Endothelial cell of umbilical vein (primary cell): ENCODE measurements around the gene THSD4. TPM values are rescaled to one million over a fixed set of nuclear protein-coding genes. Genes with fewer than 3 reads are reported as not detected.

ENCODE experiments used
- BruUV-seq: library from RNA; stranded (reverse); fragments of 400-500 nt; replicated peaks from 2 replicates; lab custom pipeline; 2021; lab: Mats Ljungman, UMichigan
- CTCF ChIA-PET: fragments of 300-600, 350-600 bp; sonication (Branson Sonifier 250); formaldehyde crosslinking; loops from one replicate; lab custom pipeline; 2021; ENCODE audit warnings: antibody characterized with exemption, inconsistent platforms; lab: Charles Lee
- POLR2A ChIA-PET: fragments of 300-600, 350-600 bp; sonication (Branson Sonifier 250); formaldehyde crosslinking; loops from one replicate; lab custom pipeline; 2021; ENCODE audit warnings: antibody characterized with exemption, inconsistent platforms; lab: Charles Lee
- DNase-seq: peaks from one replicate; pipeline ENCODE4 v3.0.0-alpha.2; 2011; ENCODE audit warnings: low read depth, low spot score
- FAIRE-seq: peaks from 2 replicates; lab custom pipeline; 2011; peaks lifted over from hg19 to GRCh38; lab: Jason Lieb, UNC
- H2AFZ ChIP-seq: 2 replicates; pipeline ENCODE4 v1.6.0; 2012; ENCODE audit warnings: low read depth, low read length, control low read depth, inconsistent platforms
- H3K27ac ChIP-seq: 2 replicates; pipeline ENCODE4 v1.5.1; 2011; ENCODE audit warnings: low read depth, mild to moderate bottlenecking, control low read depth, low read length, moderate library complexity; ENCODE audit not compliant: insufficient read depth
- H3K27me3 ChIP-seq, 2 experiments: 2 replicates each; pipeline versions ENCODE4 v1.6.0 to v1.6.1; 2011; ENCODE audit warnings: low read length in 2 of 2, mixed read lengths in 1 of 2; ENCODE audit not compliant: control insufficient read depth in 2 of 2, insufficient read depth in 2 of 2
- H3K36me3 ChIP-seq, 2 experiments: 2 replicates in 1 of 2; 3 replicates in 1 of 2; pipeline ENCODE4 v1.5.1; 2011; ENCODE audit warnings: low read length in 2 of 2, mild to moderate bottlenecking in 1 of 2, moderate library complexity in 1 of 2; ENCODE audit not compliant: control insufficient read depth in 2 of 2, insufficient read depth in 2 of 2; ENCODE audit errors: extremely low read depth in 1 of 2
- H3K4me1 ChIP-seq: 3 replicates; pipeline ENCODE4 v1.5.1; 2011; ENCODE audit warnings: mild to moderate bottlenecking, low read length; ENCODE audit not compliant: control insufficient read depth, insufficient read depth; ENCODE audit errors: extremely low read depth
- H3K4me2 ChIP-seq: 2 replicates; pipeline ENCODE4 v1.6.1; 2011; ENCODE audit warnings: low read length, control low read depth, mixed read lengths; ENCODE audit not compliant: insufficient read depth
- H3K4me3 ChIP-seq, 3 experiments: fragments of 200-600 bp in 1 of 3; sonication (generic), shearing (Covaris generic) in 1 of 3; replicated peaks in 1 of 3; 2 replicates each; pipeline ENCODE4 v1.5.1; 2011 to 2016; ENCODE audit warnings: control low read depth in 3 of 3, low read length in 3 of 3, mild to moderate bottlenecking in 2 of 3, inconsistent platforms in 1 of 3, low read depth in 1 of 3, moderate library complexity in 1 of 3; ENCODE audit not compliant: insufficient read depth in 1 of 3
- H3K79me2 ChIP-seq: 2 replicates; pipeline ENCODE4 v1.6.0; 2012; ENCODE audit warnings: low read length, inconsistent platforms; ENCODE audit not compliant: control insufficient read depth, insufficient read depth
- H3K9ac ChIP-seq: replicated peaks from 2 replicates; pipeline ENCODE3; 2011; ENCODE audit warnings: low read length, control low read depth; ENCODE audit not compliant: insufficient read depth; ENCODE audit errors: extremely low read depth
- H3K9me1 ChIP-seq: replicated peaks from 3 replicates; pipeline ENCODE4 v1.6.0; 2011; ENCODE audit warnings: mild to moderate bottlenecking, low read length; ENCODE audit not compliant: control insufficient read depth, insufficient read depth; ENCODE audit errors: extremely low read depth
- H3K9me3 ChIP-seq: replicated peaks from 2 replicates; pipeline ENCODE4 v1.5.1; 2012; ENCODE audit warnings: low read length, inconsistent platforms; ENCODE audit not compliant: control insufficient read depth, insufficient read depth
- H4K20me1 ChIP-seq: replicated peaks from 2 replicates; pipeline ENCODE3; 2011; ENCODE audit warnings: mild to moderate bottlenecking, low read length; ENCODE audit not compliant: control insufficient read depth, insufficient read depth; ENCODE audit errors: extremely low read depth
- EZH2 ChIP-seq: IDR thresholded peaks from 2 replicates; pipeline ENCODE4 v1.6.1; 2012; ENCODE audit warnings: borderline replicate concordance, low read depth, mild to moderate bottlenecking, moderate library complexity, low read length, inconsistent platforms; ENCODE audit not compliant: severe bottlenecking
- FOS ChIP-seq: IDR thresholded peaks from 2 replicates; pipeline ENCODE4 v1.6.1; 2011; ENCODE audit warnings: mild to moderate bottlenecking, low read length, moderate library complexity, borderline replicate concordance; ENCODE audit not compliant: insufficient read depth
- GATA2 ChIP-seq: IDR thresholded peaks from 2 replicates; pipeline ENCODE4 v1.7.0; 2011; ENCODE audit warnings: low read depth, mild to moderate bottlenecking, moderate library complexity, mixed read lengths, low read length; ENCODE audit not compliant: insufficient read length, insufficient read depth
- JUN ChIP-seq: IDR thresholded peaks from 2 replicates; pipeline ENCODE4 v1.6.1; 2011; ENCODE audit warnings: borderline replicate concordance, low read depth; ENCODE audit not compliant: insufficient read length, insufficient read depth
- MYC ChIP-seq: IDR thresholded peaks from one replicate; pipeline ENCODE4 v1.6.1; 2011; ENCODE audit warnings: mild to moderate bottlenecking, low read depth, low read length
- POLR2A ChIP-seq: IDR thresholded peaks from 2 replicates; pipeline ENCODE4 v1.6.1; 2012; ENCODE audit warnings: low read depth, mild to moderate bottlenecking, control low read depth, low read length
- POLR2AphosphoS5 ChIP-seq: IDR thresholded peaks from 2 replicates; pipeline ENCODE4 v1.6.1; 2012; ENCODE audit warnings: low read depth, mild to moderate bottlenecking, control low read depth, low read length, moderate library complexity; ENCODE audit not compliant: insufficient read depth
- dilution Hi-C: fragments of 300-500 bp; cut with MboI; formaldehyde crosslinking; loops from one replicate; pipeline ENCODE4 v1.15.0; 2019; ENCODE audit warnings: low sequenced_read_pairs; ENCODE audit not compliant: extremely low pct_ligation_motif_present
- intact Hi-C: fragments of 100-400 bp; cut with micrococcal nuclease; formaldehyde crosslinking; loops from one replicate; pipeline ENCODE4 v1.10.0; 2022
- polyA plus RNA-seq, 4 experiments: library from polyadenylated mRNA; depleted of rRNA in 3 of 4; stranded (reverse) in 3 of 4; unstranded in 1 of 4; fragments of >200 nt; gene quantifications; 2 replicates each; pipeline versions ENCODE4 v1.2.1 to v1.2.3, GENCODE V29; 2011 to 2012; ENCODE audit warnings: missing spikeins in 1 of 4
- total RNA-seq: library from RNA; stranded (reverse); gene quantifications from 2 replicates; pipeline ENCODE4 v1.2.3, GENCODE V29; 2021
- TF ChIP-seq, protein P1 (sequence below), 2 donors: IDR thresholded peaks; 1 replicate in 1 of 2; 2 replicates in 1 of 2; pipeline ENCODE4 v1.5.1; 2011; ENCODE audit warnings: low read length in 2 of 2, mild to moderate bottlenecking in 2 of 2, moderate library complexity in 2 of 2, control low read depth in 1 of 2, inconsistent platforms in 1 of 2, low read depth in 1 of 2; ENCODE audit not compliant: insufficient read depth in 1 of 2; ENCODE audit errors: extremely low read depth in 1 of 2
- TF ChIP-seq, protein P2 (sequence below): IDR thresholded peaks from 2 replicates; pipeline ENCODE4 v1.6.1; 2011; ENCODE audit not compliant: insufficient read depth, insufficient read length

THSD4 gene
- total and polyA plus RNA-seq, 2 donors (not counting 3 experiments of a cell fraction or from before 2014, with no cell fraction given) = 9.9 to 25.4 TPM

DNA sequence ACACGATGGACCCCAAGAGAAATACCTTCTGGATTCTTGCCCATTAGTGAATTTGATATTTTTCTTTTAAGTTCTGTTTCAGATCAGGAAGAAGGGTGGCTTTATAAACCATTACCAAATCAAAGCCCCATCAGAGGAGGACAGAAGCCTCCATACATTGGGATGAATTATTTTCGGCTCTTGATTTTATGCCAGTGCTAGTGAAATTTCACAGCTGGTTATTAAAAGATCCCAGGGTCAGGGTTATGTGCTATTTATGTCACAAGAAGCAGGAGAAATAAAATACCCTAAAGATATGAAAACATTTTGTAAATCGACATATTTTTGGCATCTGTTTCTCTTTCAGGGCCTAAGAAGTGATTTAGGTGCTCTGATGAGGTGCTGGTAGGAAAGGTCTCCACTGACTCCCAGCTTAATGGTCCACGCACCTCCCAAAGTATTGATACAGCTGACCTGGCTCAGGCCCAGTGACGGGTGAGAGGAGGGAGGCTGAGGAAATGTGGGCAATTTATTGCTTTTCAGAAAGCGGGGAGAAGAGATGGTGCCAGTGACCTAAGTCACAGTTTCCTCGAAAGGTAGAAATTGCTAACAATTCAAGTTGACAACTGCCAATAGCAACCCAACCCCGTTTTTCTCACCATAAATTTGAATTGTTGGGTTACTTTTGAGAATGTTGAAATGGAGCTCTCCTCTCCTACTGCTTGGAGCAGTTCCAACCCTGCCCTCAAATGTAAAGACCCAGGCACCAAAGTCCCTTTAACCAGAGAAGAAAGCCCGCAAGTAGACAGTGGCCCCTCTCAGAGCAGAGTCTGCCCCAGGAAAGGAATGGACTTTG, 379.5 kb downstream of the THSD4 start:
- Histone ChIP-seq H3K27me3 (no peaks in the 10 kb centered on the region), H3K36me3 (no peaks in the 10 kb centered on the region), H3K4me3 (no peak overlapping the region), H2AFZ (no peak overlapping the region), H4K20me1 (no peaks in the 10 kb centered on the region), H3K9me3 (no peaks in the 10 kb centered on the region), H3K27ac (no peak overlapping the region), H3K9me1 (no peaks in the 10 kb centered on the region), H3K79me2 (no peaks in the 10 kb centered on the region), H3K4me2 (no peak overlapping the region), H3K4me1 (peaks cover 10% of the 10 kb centered on the region), H3K9ac (no peak overlapping the region)
- TF ChIP-seq FOS (no peak), JUN (no peak), GATA2 (no peak), EZH2 (no peak), POLR2A (no peak), POLR2AphosphoS5 (no peak), MYC (no peak)
- TF ChIP-seq, protein P1, sequence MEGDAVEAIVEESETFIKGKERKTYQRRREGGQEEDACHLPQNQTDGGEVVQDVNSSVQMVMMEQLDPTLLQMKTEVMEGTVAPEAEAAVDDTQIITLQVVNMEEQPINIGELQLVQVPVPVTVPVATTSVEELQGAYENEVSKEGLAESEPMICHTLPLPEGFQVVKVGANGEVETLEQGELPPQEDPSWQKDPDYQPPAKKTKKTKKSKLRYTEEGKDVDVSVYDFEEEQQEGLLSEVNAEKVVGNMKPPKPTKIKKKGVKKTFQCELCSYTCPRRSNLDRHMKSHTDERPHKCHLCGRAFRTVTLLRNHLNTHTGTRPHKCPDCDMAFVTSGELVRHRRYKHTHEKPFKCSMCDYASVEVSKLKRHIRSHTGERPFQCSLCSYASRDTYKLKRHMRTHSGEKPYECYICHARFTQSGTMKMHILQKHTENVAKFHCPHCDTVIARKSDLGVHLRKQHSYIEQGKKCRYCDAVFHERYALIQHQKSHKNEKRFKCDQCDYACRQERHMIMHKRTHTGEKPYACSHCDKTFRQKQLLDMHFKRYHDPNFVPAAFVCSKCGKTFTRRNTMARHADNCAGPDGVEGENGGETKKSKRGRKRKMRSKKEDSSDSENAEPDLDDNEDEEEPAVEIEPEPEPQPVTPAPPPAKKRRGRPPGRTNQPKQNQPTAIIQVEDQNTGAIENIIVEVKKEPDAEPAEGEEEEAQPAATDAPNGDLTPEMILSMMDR (IDR thresholded peaks at IDR 0.05; ENCODE audit: extremely low read depth in 1 of 2, insufficient read depth in 1 of 2, low read depth in 1 of 2, low read length in 2 of 2) = no peak
- TF ChIP-seq, protein P2, sequence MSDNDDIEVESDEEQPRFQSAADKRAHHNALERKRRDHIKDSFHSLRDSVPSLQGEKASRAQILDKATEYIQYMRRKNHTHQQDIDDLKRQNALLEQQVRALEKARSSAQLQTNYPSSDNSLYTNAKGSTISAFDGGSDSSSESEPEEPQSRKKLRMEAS = no peak
- ChIA-PET POLR2A (no interaction called here), CTCF (interaction anchor here (0.7 to 1.7 kb wide), 3 partner anchors 8 to 73 kb away, joined by 3 to 5 read pairs (median 3); no protein-coding TSS in a partner anchor)
- dilution Hi-C loops (no loop called here), intact Hi-C loops (no loop called here)
- DNase-seq = no peak
- no peak for FAIRE-seq
- no TSS peak for BruUV-seq
